Spleen (tissue), 7 donors: ENCODE data around the gene CTSL.

Source experiments
- CTCF ChIP-seq, 11 experiments: fragments of 200-600 bp in 7 of 11; fragments of 450-650 bp in 4 of 11; sonication (generic) in 4 of 11; IDR thresholded peaks in 8 of 11; conservative IDR thresholded peaks in 3 of 11; 1 replicate in 7 of 11; 2 replicates in 4 of 11; pipeline versions ENCODE4 v1.4.0 to v1.8.0; 2016 to 2021; ENCODE audit warnings: antibody characterized with exemption in 11 of 11, inconsistent platforms in 4 of 11, mild to moderate bottlenecking in 1 of 11
- POLR2A ChIP-seq, 3 donors: fragments of 450-650 bp; IDR thresholded peaks; one replicate each; pipeline ENCODE4 v1.5.1; 2017; ENCODE audit warnings: antibody characterized with exemption in 3 of 3, mild to moderate bottlenecking in 1 of 3
- donor health status: DM: no; HTN: no; CAD: no; lungs with moderate emphysema.
- donor health status: DM: no; HTN: no; CAD: no.
- donor health status: DM: no; HTN: no; CAD: no.

GRCh38 chr9:87749335-87750035, 23.6 kb downstream of the CTSL start:
- TF ChIP-seq CTCF (IDR thresholded peaks at IDR 0.05 in 8 of 11, conservative IDR thresholded peaks at IDR 0.05 in 3 of 11) (no peak), POLR2A (IDR thresholded peaks at IDR 0.05) (no peak)
